Calu3 (cell line): ENCODE results near the gene WT1. TPM values are rescaled to one million over a fixed set of nuclear protein-coding genes. Genes with fewer than 3 reads are reported as not detected.
"Not testable (repeated sequence)": the region's sequence is repeated elsewhere in the genome, so short reads cannot be mapped to it uniquely, and the experiment has no call there.

Source experiments
- BruUV-seq: library from RNA; stranded (reverse); fragments of 400-500 nt; replicated peaks from 2 replicates; lab custom pipeline; 2021; lab: Mats Ljungman, UMichigan
- CTCF ChIA-PET: fragments of 300-600 bp; sonication (Branson Sonifier 250); formaldehyde crosslinking; loops from one replicate; lab custom pipeline; 2022; ENCODE audit warnings: antibody characterized with exemption; lab: Charles Lee
- DNase-seq: peaks from one replicate; pipeline ENCODE4 v3.0.0; 2022
- H3K27ac Mint-ChIP-seq: one replicate; pipeline ENCODE4 v1.8.0; 2022; ENCODE audit warnings: mixed read lengths; ENCODE audit not compliant: unreplicated experiment
- H3K27me3 Mint-ChIP-seq: one replicate; pipeline ENCODE4 v1.8.0; 2022; ENCODE audit warnings: mixed read lengths; ENCODE audit not compliant: unreplicated experiment
- H3K36me3 Mint-ChIP-seq: one replicate; pipeline ENCODE4 v1.8.0; 2022; ENCODE audit warnings: mild to moderate bottlenecking, moderate library complexity, mixed read lengths; ENCODE audit not compliant: insufficient read depth, unreplicated experiment
- H3K4me1 Mint-ChIP-seq: one replicate; pipeline ENCODE4 v1.8.0; 2022; ENCODE audit warnings: mild to moderate bottlenecking, low read depth, mixed read lengths; ENCODE audit not compliant: unreplicated experiment
- H3K4me3 Mint-ChIP-seq: one replicate; pipeline ENCODE4 v1.8.0; 2022; ENCODE audit warnings: mild to moderate bottlenecking, low read depth, moderate library complexity, mixed read lengths; ENCODE audit not compliant: unreplicated experiment
- H3K9me3 Mint-ChIP-seq: one replicate; pipeline ENCODE4 v1.8.0; 2022; ENCODE audit warnings: low read depth, mixed read lengths; ENCODE audit not compliant: unreplicated experiment
- CTCF ChIP-seq: fragments of 200-600 bp; IDR thresholded peaks from one replicate; pipeline ENCODE4 v1.8.0; 2022; ENCODE audit warnings: antibody characterized with exemption; ENCODE audit not compliant: unreplicated experiment
- intact Hi-C: fragments of 100-400 bp; cut with micrococcal nuclease; formaldehyde crosslinking; loops from one replicate; pipeline ENCODE4 v1.10.0; 2022; ENCODE audit not compliant: unreplicated experiment
- total RNA-seq: library from RNA; stranded (reverse); gene quantifications from 2 replicates; pipeline ENCODE4 v1.2.3, GENCODE V29; 2022

WT1 gene
- total RNA-seq, 1 experiment from 2014 or later = not detected

- peaks cover 23% of the 10 kb centered on the region for H3K27me3 Mint-ChIP-seq
Observed at GRCh38 chr11:32472226-32472625, 36.9 kb upstream of the WT1 start.

DNA sequence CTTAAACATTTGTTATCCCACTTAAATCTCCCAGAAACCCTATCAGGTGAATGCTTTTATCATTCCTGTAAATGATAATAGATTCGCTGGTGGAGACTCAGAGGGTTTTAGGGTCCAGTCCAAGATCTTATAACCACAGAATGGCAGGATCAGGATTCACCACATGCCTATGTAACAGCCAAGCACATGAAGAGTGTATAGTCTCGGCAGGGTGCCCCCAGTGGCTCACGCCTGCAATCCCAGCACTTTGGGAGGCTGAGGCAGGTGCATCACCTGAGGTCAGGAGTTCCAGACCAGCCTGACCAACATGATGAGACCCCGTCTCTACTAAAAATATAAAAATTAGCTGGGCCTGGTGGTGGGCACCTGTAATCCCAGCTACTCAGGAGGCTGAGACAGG is 36.2 kb upstream of the WT1 start:
- H3K4me3 Mint-ChIP-seq, H3K27ac Mint-ChIP-seq, CTCF ChIA-PET, H3K9me3 Mint-ChIP-seq, BruUV-seq, DNase-seq, intact Hi-C loops, H3K36me3 Mint-ChIP-seq, H3K4me1 Mint-ChIP-seq: not testable (repeated sequence)
- H3K27me3 Mint-ChIP-seq = peaks cover 27% of the 10 kb centered on the region

More at GRCh38 chr11:32472226-32472625, 36.9 kb upstream of the WT1 start:
- intact Hi-C loops = no loop called here
- TF ChIP-seq CTCF = no peak
- no peak for DNase-seq
- Mint-ChIP-seq H3K36me3 (no peaks in the 10 kb centered on the region), H3K9me3 (no peaks in the 10 kb centered on the region), H3K4me1 (no peaks in the 10 kb centered on the region), H3K4me3 (no peak overlapping the region), H3K27ac (no peak overlapping the region)
- BruUV-seq = no TSS peak
- CTCF ChIA-PET = no interaction called here

GRCh38 chr11:32469791-32470190 is 34.5 kb upstream of the WT1 start:
- BruUV-seq = no TSS peak
- CTCF ChIA-PET = interaction anchor here (0.6 to 1.2 kb wide), 3 partner anchors 33 to 1895 kb away, joined by 3 to 11 read pairs (median 4); no protein-coding TSS in a partner anchor
- Mint-ChIP-seq H3K27ac (no peak overlapping the region), H3K4me1 (no peaks in the 10 kb centered on the region), H3K9me3 (no peaks in the 10 kb centered on the region), H3K27me3 (peaks cover 30% of the 10 kb centered on the region), H3K4me3 (no peak overlapping the region), H3K36me3 (no peaks in the 10 kb centered on the region)
- intact Hi-C loops = no loop called here
- no peak for DNase-seq
- no peak for TF ChIP-seq CTCF

GRCh38 chr11:32466279-32466915 is 31.1 kb upstream of the WT1 start:
- Mint-ChIP-seq H3K4me1 (no peaks in the 10 kb centered on the region), H3K27me3 (peaks cover 15% of the 10 kb centered on the region), H3K27ac (no peak overlapping the region), H3K4me3 (no peak overlapping the region), H3K9me3 (no peaks in the 10 kb centered on the region), H3K36me3 (no peaks in the 10 kb centered on the region)
- intact Hi-C loops = no loop called here
- BruUV-seq = no TSS peak
- TF ChIP-seq CTCF = no peak
- DNase-seq = no peak
- CTCF ChIA-PET = no interaction called here

DNA sequence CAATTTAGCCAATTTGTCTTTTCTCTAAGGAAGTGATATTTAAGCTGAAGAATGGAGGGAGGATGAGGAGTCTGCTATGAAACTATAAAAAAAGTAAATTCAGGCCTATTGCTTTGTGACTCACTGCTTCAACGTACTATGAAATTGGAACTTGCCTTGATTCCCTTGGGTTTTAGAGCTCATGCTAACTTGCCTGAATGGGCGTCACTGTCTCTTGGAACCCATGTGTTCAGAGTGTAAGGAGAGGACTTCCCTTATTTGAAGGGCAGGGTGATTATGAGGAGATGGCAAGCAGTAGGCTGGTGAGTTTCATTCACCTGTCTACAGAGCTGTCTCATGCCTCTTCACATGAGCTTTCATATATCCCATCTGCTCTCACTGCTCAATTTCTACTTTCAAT is 28.7 kb upstream of the WT1 start:
- BruUV-seq = no TSS peak
- DNase-seq = no peak
- Mint-ChIP-seq H3K4me1 (no peaks in the 10 kb centered on the region), H3K27me3 (peaks cover 15% of the 10 kb centered on the region), H3K4me3 (no peak overlapping the region), H3K9me3 (no peaks in the 10 kb centered on the region), H3K36me3 (no peaks in the 10 kb centered on the region), H3K27ac (no peak overlapping the region)
- intact Hi-C loops = no loop called here
- TF ChIP-seq CTCF = no peak
- CTCF ChIA-PET = interaction anchor here (0.6 kb wide), 1 partner anchor 31 kb away, joined by 4 read pairs; no protein-coding TSS in a partner anchor
